Duodenal mucosa (tissue), 2 donors: Measurements from ENCODE around the gene ENDOV.

ENCODE experiments used
- H3K27ac ChIP-seq: one replicate; pipeline ENCODE4 v1.7.0; 2013; ENCODE audit warnings: low read depth, low read length
- H3K27me3 ChIP-seq, 2 donors: one replicate each; pipeline ENCODE4 v1.7.0; 2013; ENCODE audit warnings: low read length in 2 of 2, control low read depth in 1 of 2; ENCODE audit not compliant: insufficient read depth in 2 of 2, control insufficient read depth in 1 of 2
- H3K36me3 ChIP-seq, 2 donors: one replicate each; pipeline ENCODE4 v1.7.0; 2013; ENCODE audit warnings: low read length in 2 of 2, control low read depth in 1 of 2; ENCODE audit not compliant: insufficient read depth in 2 of 2, control insufficient read depth in 1 of 2
- H3K4me1 ChIP-seq, 2 donors: one replicate each; pipeline ENCODE4 v1.7.0; 2013; ENCODE audit warnings: low read length in 2 of 2, control low read depth in 1 of 2; ENCODE audit not compliant: insufficient read depth in 2 of 2, control insufficient read depth in 1 of 2
- H3K4me3 ChIP-seq, 2 donors: one replicate each; pipeline ENCODE4 v1.7.0; 2013; ENCODE audit warnings: low read length in 2 of 2, low read depth in 1 of 2
- H3K9ac ChIP-seq, 2 donors: one replicate each; pipeline ENCODE4 v1.7.0; 2013; ENCODE audit warnings: low read length in 2 of 2, low read depth in 1 of 2
- H3K9me3 ChIP-seq, 2 donors: one replicate each; pipeline ENCODE4 v1.7.0; 2013; ENCODE audit warnings: low read length in 2 of 2, control low read depth in 1 of 2; ENCODE audit not compliant: control insufficient read depth in 1 of 2

Gene ENDOV

GRCh38 chr17:80474961-80475909 lies 60.3 kb downstream of the ENDOV start:
- no peaks in the 10 kb centered on the region for H3K9me3 ChIP-seq
- H3K4me1 ChIP-seq = peaks cover 3 to 6% of the 10 kb centered on the region in 2 donors
- no peak overlapping the region for H3K27ac ChIP-seq
- peaks cover 66 to 74% of the 10 kb centered on the region in 2 donors for H3K27me3 ChIP-seq
- no peaks in the 10 kb centered on the region for H3K36me3 ChIP-seq
- H3K4me3 ChIP-seq = no peak overlapping the region
- no peak overlapping the region for H3K9ac ChIP-seq

- Histone ChIP-seq H3K9me3 (no peaks in the 10 kb centered on the region), H3K4me1 (peaks cover 3 to 6% of the 10 kb centered on the region in 2 donors), H3K27me3 (peaks cover 75 to 83% of the 10 kb centered on the region in 2 donors), H3K36me3 (no peaks in the 10 kb centered on the region), H3K4me3 (peak within 1 kb of the TSS in 1 of 2 donors; percentile 10), H3K9ac (no peak within 1 kb of the TSS), H3K27ac (no peak within 1 kb of the TSS)
Measured at GRCh38 chr17:80475910-80476876, 61.2 kb downstream of the ENDOV start, which contains the start of gene NPTX1. Gene NPTX1, minus strand, starts transcription at chr17:80476607. Its CDS starts 161 bp downstream, at chr17:80476446.

- H3K4me1 ChIP-seq = peaks cover 3 to 11% of the 10 kb centered on the region in 2 donors
- no peaks in the 10 kb centered on the region for H3K36me3 ChIP-seq
- H3K4me3 ChIP-seq = peak overlapping the region in 1 of 2 donors; percentile 10
- H3K27me3 ChIP-seq = peaks cover 79 to 85% of the 10 kb centered on the region in 2 donors
- no peak overlapping the region for H3K9ac ChIP-seq
- H3K9me3 ChIP-seq = no peaks in the 10 kb centered on the region
- H3K27ac ChIP-seq = no peak overlapping the region
Measured at GRCh38 chr17:80476877-80477646, 62.1 kb downstream of the ENDOV start.

GRCh38 chr17:80477647-80478478 lies 62.9 kb downstream of the ENDOV start:
- Histone ChIP-seq H3K27ac (no peak overlapping the region), H3K4me3 (no peak overlapping the region), H3K9me3 (no peaks in the 10 kb centered on the region), H3K4me1 (peaks cover 3 to 19% of the 10 kb centered on the region in 2 donors), H3K36me3 (no peaks in the 10 kb centered on the region), H3K27me3 (peaks cover 79 to 83% of the 10 kb centered on the region in 2 donors), H3K9ac (no peak overlapping the region)

- Histone ChIP-seq H3K4me1 (peaks cover 3 to 19% of the 10 kb centered on the region in 2 donors), H3K27me3 (peaks cover 71 to 75% of the 10 kb centered on the region in 2 donors), H3K36me3 (no peaks in the 10 kb centered on the region), H3K4me3 (no peak overlapping the region), H3K9ac (no peak overlapping the region), H3K27ac (no peak overlapping the region), H3K9me3 (no peaks in the 10 kb centered on the region)
Measured at GRCh38 chr17:80478487-80479245, 63.7 kb downstream of the ENDOV start.

GRCh38 chr17:80479246-80479566 lies 64.2 kb downstream of the ENDOV start:
- Histone ChIP-seq H3K36me3 (no peaks in the 10 kb centered on the region), H3K27me3 (peaks cover 65 to 70% of the 10 kb centered on the region in 2 donors), H3K9ac (no peak overlapping the region), H3K4me1 (peaks cover 3 to 19% of the 10 kb centered on the region in 2 donors), H3K9me3 (no peaks in the 10 kb centered on the region), H3K27ac (no peak overlapping the region), H3K4me3 (no peak overlapping the region)

- H3K27me3 ChIP-seq = peaks cover 55 to 59% of the 10 kb centered on the region in 2 donors
- H3K4me3 ChIP-seq = no peak overlapping the region
- no peaks in the 10 kb centered on the region for H3K36me3 ChIP-seq
Measured at GRCh38 chr17:80480248-80480647, 65.3 kb downstream of the ENDOV start.

GRCh38 chr17:80481284-80482057 lies 66.5 kb downstream of the ENDOV start:
- Histone ChIP-seq H3K9me3 (no peaks in the 10 kb centered on the region), H3K4me3 (no peak overlapping the region), H3K36me3 (no peaks in the 10 kb centered on the region), H3K9ac (no peak overlapping the region), H3K4me1 (peaks cover 0 to 15% of the 10 kb centered on the region in 2 donors), H3K27ac (no peak overlapping the region), H3K27me3 (peaks cover 51 to 56% of the 10 kb centered on the region in 2 donors)

More at GRCh38 chr17:80480248-80480647, 65.3 kb downstream of the ENDOV start:
- Histone ChIP-seq H3K9ac (no peak overlapping the region), H3K27ac (no peak overlapping the region), H3K9me3 (no peaks in the 10 kb centered on the region), H3K4me1 (peaks cover 0 to 17% of the 10 kb centered on the region in 2 donors)
